ELF-1 (cell line): ENCODE data around the gene RCL1.
A peak's percentile ranks its signal among the peaks of the same experiment; 100 is the strongest.
"Not testable (repeated sequence)": the region's sequence is repeated elsewhere in the genome, so short reads cannot be mapped to it uniquely, and the experiment has no call there.

Experiments used
- DNase-seq: peaks from one replicate; pipeline ENCODE4 v3.0.0-alpha.2; 2016; ENCODE audit warnings: low read depth, low spot score

RCL1 gene

GRCh38 chr9:4879115-4879558, 86.4 kb downstream of the RCL1 start:
- DNase-seq = no peak

- DNase-seq = no peak
Measured at GRCh38 chr9:4883326-4883873, 90.7 kb downstream of the RCL1 start.

GRCh38 chr9:4886698-4887097, 94.0 kb downstream of the RCL1 start:
- DNase-seq = peak; percentile 30

- no peak for DNase-seq
Measured at GRCh38 chr9:4887556-4887955, 94.8 kb downstream of the RCL1 start.

- DNase-seq = no peak
Measured at GRCh38 chr9:4890242-4890641, 97.5 kb downstream of the RCL1 start.

- DNase-seq = no peak
Measured at GRCh38 chr9:4890929-4891328, 98.2 kb downstream of the RCL1 start.

- DNase-seq = no peak
Measured at GRCh38 chr9:4891674-4892073, 98.9 kb downstream of the RCL1 start.

- DNase-seq = no peak
Measured at GRCh38 chr9:4892501-4893194, 99.9 kb downstream of the RCL1 start.

- DNase-seq = no peak
Measured at GRCh38 chr9:4894076-4894475, 101.3 kb downstream of the RCL1 start.

- not testable (repeated sequence) for DNase-seq
Measured at GRCh38 chr9:4899853-4900252, 107.1 kb downstream of the RCL1 start.

GRCh38 chr9:4901401-4902134, 108.8 kb downstream of the RCL1 start:
- DNase-seq = peak; percentile 23

- DNase-seq = no peak
Measured at GRCh38 chr9:4902135-4902475, 109.4 kb downstream of the RCL1 start.

GRCh38 chr9:4904322-4905134, 111.8 kb downstream of the RCL1 start:
- no peak for DNase-seq

- no peak for DNase-seq
Measured at GRCh38 chr9:4905135-4905490, 112.4 kb downstream of the RCL1 start.
